Central memory CD4-positive, alpha-beta T cell (primary cell): ENCODE data around the gene HDX.
"Not testable (repeated sequence)": the region's sequence is repeated elsewhere in the genome, so short reads cannot be mapped to it uniquely, and the experiment has no call there.

Experiments
- DNase-seq: peaks from one replicate; pipeline ENCODE4 v3.0.0; 2022
- total RNA-seq, 3 experiments: gene quantifications; one replicate each; lab custom pipeline; 2026; lab: John Stamatoyannopoulos, UW

Gene HDX
- 1.3 to 1.7 (median 1.4) reads per million in 3 experiments for total RNA-seq

GRCh38 chrX:84501798-84502628, at the start of gene HDX:
Gene HDX, minus strand, starts transcription at chrX:84502453. Its CDS starts 27,056 bp downstream, at chrX:84475397.
- peak; percentile 40 for DNase-seq

- not testable (repeated sequence) for DNase-seq
These were observed 39.1 kb upstream of the HDX start for GRCh38 chrX:84541315-84541714.

- not testable (repeated sequence) for DNase-seq
These were observed 35.4 kb upstream of the HDX start for GRCh38 chrX:84537627-84538026.

GRCh38 chrX:84488426-84488825, 13.8 kb downstream of the HDX start:
- DNase-seq = no peak

GRCh38 chrX:84487365-84488353, 14.6 kb downstream of the HDX start:
- DNase-seq = no peak

- DNase-seq = no peak
These were observed 23.2 kb downstream of the HDX start for GRCh38 chrX:84479086-84479485.

- no peak for DNase-seq
These were observed 25.1 kb downstream of the HDX start for GRCh38 chrX:84477114-84477513.

- no peak for DNase-seq
These were observed 26.7 kb downstream of the HDX start for GRCh38 chrX:84475596-84475995.

GRCh38 chrX:84475101-84475500, 27.2 kb downstream of the HDX start:
- DNase-seq = no peak

GRCh38 chrX:84469226-84469625, 33.0 kb downstream of the HDX start:
- no peak for DNase-seq

GRCh38 chrX:84467898-84468297, 34.4 kb downstream of the HDX start:
- DNase-seq = no peak

GRCh38 chrX:84453351-84454246, 48.7 kb downstream of the HDX start:
- DNase-seq = no peak

GRCh38 chrX:84441143-84441542, 61.1 kb downstream of the HDX start:
- DNase-seq = no peak

GRCh38 chrX:84415140-84415539, 87.1 kb downstream of the HDX start:
- DNase-seq = no peak

GRCh38 chrX:84363663-84364062, 138.6 kb downstream of the HDX start:
- no peak for DNase-seq

- DNase-seq = no peak
These were observed 139.2 kb downstream of the HDX start for GRCh38 chrX:84363051-84363450.

GRCh38 chrX:84362184-84362838, 139.9 kb downstream of the HDX start:
- no peak for DNase-seq

GRCh38 chrX:84358271-84358670, 144.0 kb downstream of the HDX start:
- no peak for DNase-seq

- DNase-seq = no peak
These were observed 145.0 kb downstream of the HDX start for GRCh38 chrX:84357296-84357695.

- DNase-seq = no peak
These were observed 161.3 kb downstream of the HDX start for GRCh38 chrX:84340968-84341367.

- no peak for DNase-seq
These were observed 162.5 kb downstream of the HDX start for GRCh38 chrX:84339507-84340364.
